ENCODE results near the gene ATP8B2. TPM values are rescaled to one million over a fixed set of nuclear protein-coding genes. Genes with fewer than 3 reads are reported as not detected.
A peak's percentile ranks its signal among the peaks of the same experiment; 100 is the strongest.
"Not testable (repeated sequence)": the region's sequence is repeated elsewhere in the genome, so short reads cannot be mapped to it uniquely, and the experiment has no call there.

The ATP8B2 gene
- total RNA-seq, 4 donors from 2014 or later: 107 to 175 (median 131) TPM

GRCh38 chr1:154334079-154335024 lies 9.0 kb downstream of the ATP8B2 start:
- Histone ChIP-seq H3K9me3 (no peaks in the 10 kb centered on the region), H3K27me3 (no peaks in the 10 kb centered on the region), H3K36me3 (peaks cover 0 to 90% of the 10 kb centered on the region in 2 donors), H3K4me3 (no peak overlapping the region), H3K27ac (peak overlapping the region; percentile 75 to 100 (median 92)), H3K4me1 (peaks cover 10 to 61% (median 19%) of the 10 kb centered on the region in 3 donors)
- WGBS, 2 donors (ENCODE audit: low coverage in 1 of 2): 27 to 48% methylated on average over 8 to 11 of the region's 13 CpGs
- TF ChIP-seq POLR2AphosphoS5 (IDR thresholded peaks at IDR 0.05): peak; percentile 67
- no peak for TF ChIP-seq POLR2A (IDR thresholded peaks at IDR 0.05)
- no peak for TF ChIP-seq CTCF (IDR thresholded peaks at IDR 0.05)
- no peak for TF ChIP-seq EP300 (IDR thresholded peaks at IDR 0.05)
- peak; percentile 60 for ATAC-seq

- H3K27me3 ChIP-seq: no peaks in the 10 kb centered on the region
- H3K4me3 ChIP-seq: no peak overlapping the region
- TF ChIP-seq POLR2A (IDR thresholded peaks at IDR 0.05) (no peak), CTCF (IDR thresholded peaks at IDR 0.05) (peak; percentile 82 to 95 (median 92))
- H3K4me1 ChIP-seq: peaks cover 10 to 53% (median 13%) of the 10 kb centered on the region in 3 donors
- H3K36me3 ChIP-seq: peaks cover 0 to 96% of the 10 kb centered on the region in 2 donors
- ATAC-seq: peak; percentile 86
- no peaks in the 10 kb centered on the region for H3K9me3 ChIP-seq
- WGBS, 2 donors (ENCODE audit: low coverage in 1 of 2): 28 to 58% methylated on average over 3 to 4 of the region's 11 CpGs
- H3K27ac ChIP-seq: peak overlapping the region; percentile 75 to 100 (median 92)
Observed at GRCh38 chr1:154335025-154335714, 9.8 kb downstream of the ATP8B2 start.

- H3K36me3 ChIP-seq: peaks cover 0 to 96% of the 10 kb centered on the region in 2 donors
- ATAC-seq: no peak
- H3K4me1 ChIP-seq: peaks cover 10 to 37% (median 13%) of the 10 kb centered on the region in 3 donors
- no peak overlapping the region for H3K4me3 ChIP-seq
- H3K27ac ChIP-seq: peak overlapping the region in 2 of 4 donors; percentile 29 to 36
- H3K27me3 ChIP-seq: no peaks in the 10 kb centered on the region
- TF ChIP-seq CTCF (IDR thresholded peaks at IDR 0.05) (no peak), POLR2AphosphoS5 (IDR thresholded peaks at IDR 0.05) (no peak), EP300 (IDR thresholded peaks at IDR 0.05) (no peak), POLR2A (IDR thresholded peaks at IDR 0.05) (no peak)
- H3K9me3 ChIP-seq: no peaks in the 10 kb centered on the region
- 72 to 85% methylated on average over 2 to 4 of the region's 8 CpGs for WGBS, 2 donors (ENCODE audit: low coverage in 1 of 2)
Observed at GRCh38 chr1:154337253-154337894, 12.0 kb downstream of the ATP8B2 start.

GRCh38 chr1:154338875-154339274 lies 13.6 kb downstream of the ATP8B2 start:
- ATAC-seq: no peak
- Histone ChIP-seq H3K4me1 (peaks cover 10 to 23% (median 11%) of the 10 kb centered on the region in 3 donors), H3K4me3 (no peak overlapping the region), H3K27me3 (no peaks in the 10 kb centered on the region), H3K27ac (no peak overlapping the region), H3K36me3 (peaks cover 0 to 96% of the 10 kb centered on the region in 2 donors), H3K9me3 (no peaks in the 10 kb centered on the region)
- 82 to 85% methylated on average over 2 of the region's 2 CpGs for WGBS, 2 donors (ENCODE audit: low coverage in 1 of 2)
- no peak for TF ChIP-seq POLR2A (IDR thresholded peaks at IDR 0.05)
- no peak for TF ChIP-seq EP300 (IDR thresholded peaks at IDR 0.05)
- TF ChIP-seq POLR2AphosphoS5 (IDR thresholded peaks at IDR 0.05): no peak
- no peak for TF ChIP-seq CTCF (IDR thresholded peaks at IDR 0.05)

- not testable (repeated sequence) for H3K27ac ChIP-seq, ATAC-seq, H3K4me1 ChIP-seq, H3K4me3 ChIP-seq, H3K9me3 ChIP-seq, H3K27me3 ChIP-seq
- H3K36me3 ChIP-seq: peaks cover 0 to 100% of the 10 kb centered on the region in 2 donors
- 92% methylated on average over 9 of the region's 9 CpGs; no CpG with 5 or more reads in 1 of the 2 donors for WGBS, 2 donors (ENCODE audit: low coverage in 1 of 2)
Observed at GRCh38 chr1:154341366-154341765, 16.0 kb downstream of the ATP8B2 start.
